ENCODE results near the gene GSX2.
"Not testable (repeated sequence)": the region's sequence is repeated elsewhere in the genome, so short reads cannot be mapped to it uniquely, and the experiment has no call there.

The GSX2 gene

GRCh38 chr4:54099748-54100574 lies at the start of gene GSX2:
Gene GSX2, plus strand, starts transcription at chr4:54100163. Its CDS starts 182 bp downstream, at chr4:54100345.
- TF ChIP-seq CTCF (IDR thresholded peaks at IDR 0.05; ENCODE audit: low read depth, low read length): no peak
- no peak for DNase-seq (ENCODE audit: extremely low read depth, low read depth)

GRCh38 chr4:54050214-54050904 lies 49.6 kb upstream of the GSX2 start:
- TF ChIP-seq CTCF (IDR thresholded peaks at IDR 0.05; ENCODE audit: low read depth, low read length): no peak
- DNase-seq (ENCODE audit: extremely low read depth, low read depth): no peak

- DNase-seq (ENCODE audit: extremely low read depth, low read depth): not testable (repeated sequence)
Observed at GRCh38 chr4:54053322-54053721, 46.6 kb upstream of the GSX2 start.

GRCh38 chr4:54054501-54054900 lies 45.5 kb upstream of the GSX2 start:
- TF ChIP-seq CTCF (IDR thresholded peaks at IDR 0.05; ENCODE audit: low read depth, low read length): no peak

GRCh38 chr4:54055494-54055893 lies 44.5 kb upstream of the GSX2 start:
- no peak for TF ChIP-seq CTCF (IDR thresholded peaks at IDR 0.05; ENCODE audit: low read depth, low read length)
- DNase-seq (ENCODE audit: extremely low read depth, low read depth): no peak

More at GRCh38 chr4:54054501-54054900, 45.5 kb upstream of the GSX2 start:
- no peak for DNase-seq (ENCODE audit: extremely low read depth, low read depth)

GRCh38 chr4:54056360-54056759 lies 43.6 kb upstream of the GSX2 start:
- no peak for DNase-seq (ENCODE audit: extremely low read depth, low read depth)
- TF ChIP-seq CTCF (IDR thresholded peaks at IDR 0.05; ENCODE audit: low read depth, low read length): no peak

- no peak for TF ChIP-seq CTCF (IDR thresholded peaks at IDR 0.05; ENCODE audit: low read depth, low read length)
- DNase-seq (ENCODE audit: extremely low read depth, low read depth): no peak
Observed at GRCh38 chr4:54058171-54058570, 41.8 kb upstream of the GSX2 start.
